GM12892 (cell line): Measurements from ENCODE around the gene SLC4A3.

Source experiments
- DNase-seq: peaks from one replicate; pipeline ENCODE4 v3.0.0; 2011; ENCODE audit not compliant: insufficient read length
- FAIRE-seq: peaks from 2 replicates; lab custom pipeline; 2011; peaks lifted over from hg19 to GRCh38; lab: Jason Lieb, UNC
- POLR2A ChIP-seq: IDR thresholded peaks from 2 replicates; pipeline ENCODE4 v1.6.1; 2011; ENCODE audit warnings: low read depth, low read length, control low read depth
- POLR2AphosphoS5 ChIP-seq: IDR thresholded peaks from 2 replicates; pipeline ENCODE4 v1.6.1; 2011; ENCODE audit warnings: low read depth, low read length, control low read depth
- TAF1 ChIP-seq: IDR thresholded peaks from 2 replicates; pipeline ENCODE4 v1.6.1; 2011; ENCODE audit warnings: low read depth, mild to moderate bottlenecking, control low read depth, low read length, borderline replicate concordance

Gene SLC4A3

DNA sequence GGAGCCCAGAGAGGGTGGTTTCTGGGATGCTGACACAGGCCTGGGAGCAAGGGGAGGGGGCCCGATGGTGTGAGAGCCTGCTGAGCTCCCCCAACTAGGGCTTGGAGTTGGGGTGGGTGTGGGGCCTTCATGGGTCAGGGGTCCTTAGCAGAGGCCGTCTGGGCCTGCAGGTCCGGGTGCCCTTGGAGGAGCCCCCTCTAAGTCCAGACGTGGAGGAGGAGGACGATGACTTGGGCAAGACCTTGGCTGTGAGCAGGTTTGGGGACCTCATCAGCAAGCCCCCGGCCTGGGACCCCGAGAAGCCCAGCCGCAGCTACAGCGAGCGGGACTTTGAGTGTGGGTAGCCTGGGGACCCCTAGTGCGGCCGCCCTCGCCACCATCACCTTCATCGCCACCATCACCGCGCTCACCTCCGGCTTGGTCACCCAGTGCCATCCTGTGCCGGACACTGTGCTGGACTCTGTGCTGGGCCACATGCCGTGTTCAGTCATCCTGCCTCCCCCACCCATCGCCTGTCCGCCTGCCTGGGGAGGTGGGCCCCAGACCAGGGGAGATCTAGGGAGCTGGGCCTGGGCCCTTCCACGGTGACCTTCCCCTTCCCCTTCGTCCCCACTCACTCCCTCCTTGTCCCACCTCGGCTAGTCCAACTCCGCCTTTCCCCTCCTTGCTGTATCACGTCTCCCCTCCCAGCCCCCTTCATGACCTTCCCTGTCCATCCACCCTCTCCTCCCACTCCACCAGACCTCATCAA is 980 bp downstream of the SLC4A3 start:
- no peak for FAIRE-seq
- DNase-seq = no peak

GRCh38 chr2:219628986-219629901 is 1.8 kb downstream of the SLC4A3 start:
- TF ChIP-seq POLR2A = no peak
- TF ChIP-seq TAF1 = no peak
- TF ChIP-seq POLR2AphosphoS5 = no peak
- no peak for DNase-seq

More for the DNA sequence above, 980 bp downstream of the SLC4A3 start:
- TF ChIP-seq TAF1 = no peak
- no peak for TF ChIP-seq POLR2AphosphoS5
- no peak for TF ChIP-seq POLR2A

GRCh38 chr2:219629976-219630695 is 2.7 kb downstream of the SLC4A3 start:
- no peak for TF ChIP-seq TAF1
- TF ChIP-seq POLR2A = no peak
- TF ChIP-seq POLR2AphosphoS5 = no peak
- DNase-seq = no peak
- FAIRE-seq = no peak

More at GRCh38 chr2:219628986-219629901, 1.8 kb downstream of the SLC4A3 start:
- no peak for FAIRE-seq

GRCh38 chr2:219630770-219631405 is 3.5 kb downstream of the SLC4A3 start:
- no peak for TF ChIP-seq POLR2A
- no peak for TF ChIP-seq TAF1
- no peak for TF ChIP-seq POLR2AphosphoS5
- FAIRE-seq = no peak
- no peak for DNase-seq

GRCh38 chr2:219631406-219631891 is 4.0 kb downstream of the SLC4A3 start:
- TF ChIP-seq TAF1 (no peak), POLR2A (no peak), POLR2AphosphoS5 (no peak)
- DNase-seq (no peak), FAIRE-seq (no peak)

DNA sequence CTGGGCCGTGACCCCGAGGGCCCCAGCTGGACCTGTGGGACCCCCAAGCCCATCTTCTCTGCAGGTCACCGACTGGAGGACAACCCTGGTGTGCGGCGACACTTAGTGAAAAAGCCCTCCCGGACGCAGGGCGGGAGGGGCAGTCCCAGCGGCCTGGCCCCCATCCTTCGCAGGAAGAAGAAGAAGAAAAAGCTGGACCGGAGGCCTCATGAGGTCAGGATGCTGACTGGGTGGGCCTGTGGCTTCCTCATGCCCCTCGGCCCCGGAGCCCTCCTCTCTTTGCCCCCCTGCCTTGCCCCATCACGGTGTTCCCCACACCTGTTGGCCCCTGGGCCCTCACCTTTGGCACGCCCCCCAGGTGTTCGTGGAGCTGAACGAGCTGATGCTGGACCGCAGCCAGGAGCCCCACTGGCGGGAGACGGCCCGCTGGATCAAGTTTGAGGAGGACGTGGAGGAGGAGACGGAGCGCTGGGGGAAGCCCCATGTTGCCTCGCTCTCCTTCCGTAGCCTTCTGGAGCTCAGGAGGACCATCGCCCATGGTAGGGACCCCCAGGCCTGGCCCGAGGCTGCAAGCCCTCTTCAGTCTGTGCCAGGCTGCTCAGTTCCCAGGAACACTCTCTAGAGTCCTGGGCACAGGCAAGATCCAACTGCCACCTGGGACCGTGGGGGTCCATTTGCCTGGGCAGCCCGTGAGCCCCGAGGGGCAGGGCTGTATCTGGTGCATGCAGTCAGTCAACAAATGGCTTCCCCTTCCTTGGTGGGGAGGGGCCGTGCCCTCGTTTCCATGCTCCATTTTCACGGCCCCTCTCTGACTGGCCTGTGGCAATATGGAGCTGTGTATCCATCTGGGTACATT is 4.7 kb downstream of the SLC4A3 start:
- TF ChIP-seq POLR2AphosphoS5 = no peak
- TF ChIP-seq TAF1 = no peak
- no peak for TF ChIP-seq POLR2A
- no peak for DNase-seq
- FAIRE-seq = no peak

GRCh38 chr2:219632760-219633105 is 5.3 kb downstream of the SLC4A3 start:
- DNase-seq (no peak), FAIRE-seq (no peak)
- no peak for TF ChIP-seq TAF1

DNA sequence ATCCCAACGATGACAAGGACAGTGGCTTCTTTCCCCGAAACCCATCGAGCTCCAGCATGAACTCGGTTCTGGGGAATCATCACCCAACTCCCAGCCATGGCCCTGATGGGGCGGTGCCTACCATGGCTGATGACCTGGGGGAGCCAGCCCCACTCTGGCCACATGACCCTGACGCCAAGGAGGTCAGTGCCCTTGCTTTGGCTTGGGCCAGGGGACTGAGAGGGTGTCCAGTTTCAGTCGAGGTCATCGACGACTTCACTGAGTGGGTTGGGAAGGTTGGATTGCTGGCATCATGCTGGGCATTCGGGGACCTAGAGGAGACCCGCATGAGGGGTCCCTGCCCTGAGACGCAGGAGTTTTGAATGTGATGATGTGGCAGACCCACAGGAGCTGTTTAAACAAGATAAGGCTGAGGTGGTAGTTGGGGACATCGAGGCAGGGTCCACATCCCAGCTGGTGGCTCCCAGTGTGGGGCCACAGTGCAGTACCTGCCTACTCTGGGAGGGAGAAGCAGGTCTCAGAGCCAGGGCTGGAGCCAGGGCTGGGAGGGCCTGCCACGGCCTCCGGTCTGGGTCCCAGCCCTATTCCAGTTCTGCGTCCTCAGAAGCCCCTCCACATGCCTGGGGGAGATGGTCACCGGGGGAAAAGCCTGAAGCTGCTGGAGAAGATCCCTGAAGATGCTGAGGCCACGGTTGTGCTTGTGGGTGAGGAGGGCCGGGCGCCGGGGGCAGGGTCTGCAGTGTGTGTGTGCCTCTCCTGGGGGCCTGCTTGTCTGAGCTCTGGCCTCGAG is 6.0 kb downstream of the SLC4A3 start:
- no peak for DNase-seq
- no peak for FAIRE-seq

DNA sequence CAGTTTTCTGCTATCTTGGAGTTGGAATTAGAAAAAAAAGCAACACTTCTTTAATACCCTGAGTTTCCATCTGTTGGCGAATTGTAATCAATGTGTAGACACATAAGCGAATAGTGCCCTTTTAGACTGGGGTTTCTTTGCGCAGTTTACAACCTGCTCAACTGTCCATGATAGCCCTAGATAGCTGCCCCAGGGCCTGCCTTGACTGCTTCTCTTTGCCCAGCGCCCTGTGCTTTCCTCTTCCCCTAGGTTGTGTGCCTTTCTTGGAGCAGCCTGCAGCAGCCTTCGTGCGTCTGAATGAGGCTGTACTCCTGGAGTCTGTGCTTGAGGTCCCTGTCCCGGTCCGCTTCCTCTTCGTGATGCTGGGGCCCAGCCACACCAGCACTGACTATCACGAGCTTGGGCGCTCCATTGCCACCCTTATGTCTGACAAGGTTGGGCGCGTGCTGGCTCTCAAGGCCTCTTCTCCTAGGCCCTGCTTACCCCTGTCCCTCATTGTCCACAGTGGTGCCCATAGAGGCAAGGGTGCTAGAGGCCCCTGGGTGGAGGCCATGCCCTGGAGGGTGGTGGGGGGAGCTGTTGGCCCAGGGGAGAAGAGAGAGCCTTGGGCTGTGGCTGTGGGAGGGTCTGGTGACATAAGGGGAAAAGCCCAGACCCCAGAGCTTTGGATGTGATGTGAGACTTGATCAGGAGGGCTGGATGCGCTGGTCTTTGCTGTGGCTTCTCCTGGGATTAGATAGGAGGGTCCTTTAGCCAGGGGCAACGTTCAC is 6.9 kb downstream of the SLC4A3 start:
- DNase-seq (no peak), FAIRE-seq (no peak)
- TF ChIP-seq POLR2AphosphoS5 (no peak), TAF1 (no peak), POLR2A (no peak)

More for the DNA sequence above, 6.0 kb downstream of the SLC4A3 start:
- TF ChIP-seq TAF1 (no peak), POLR2AphosphoS5 (no peak), POLR2A (no peak)
